Bronchial epithelial cell (primary cell): ENCODE measurements around the gene PHYHD1. TPM values are rescaled to one million over a fixed set of nuclear protein-coding genes. Genes with fewer than 3 reads are reported as not detected.

Experiments
- DNase-seq: peaks from one replicate; pipeline ENCODE4 v3.0.0-alpha.2; 2010; ENCODE audit warnings: low read depth
- FAIRE-seq: peaks from 2 replicates; lab custom pipeline; 2011; peaks lifted over from hg19 to GRCh38; lab: Jason Lieb, UNC
- H3K27me3 ChIP-seq: 2 replicates; pipeline ENCODE4 v1.5.1; 2011; ENCODE audit warnings: low read length; ENCODE audit not compliant: control insufficient read depth, insufficient read depth
- H3K36me3 ChIP-seq: 2 replicates; pipeline ENCODE4 v1.5.1; 2011; ENCODE audit warnings: low read length; ENCODE audit not compliant: control insufficient read depth, insufficient read depth
- H3K4me3 ChIP-seq: 2 replicates; pipeline ENCODE4 v1.5.1; 2011; ENCODE audit warnings: mild to moderate bottlenecking, low read depth, low read length, control low read depth
- total RNA-seq: library from RNA; depleted of rRNA; stranded (reverse); fragments of >200 nt; gene quantifications from 2 replicates; pipeline ENCODE4 v1.2.1, GENCODE V29; 2014
- TF ChIP-seq, protein P1 (sequence below): IDR thresholded peaks from 2 replicates; pipeline ENCODE4 v1.5.1; 2011; ENCODE audit warnings: mild to moderate bottlenecking, moderate library complexity, low read length, control low read depth, inconsistent platforms; ENCODE audit not compliant: insufficient read depth, severe bottlenecking

PHYHD1 gene
- total RNA-seq, 1 donor from 2014 or later, result 1.1 TPM

DNA sequence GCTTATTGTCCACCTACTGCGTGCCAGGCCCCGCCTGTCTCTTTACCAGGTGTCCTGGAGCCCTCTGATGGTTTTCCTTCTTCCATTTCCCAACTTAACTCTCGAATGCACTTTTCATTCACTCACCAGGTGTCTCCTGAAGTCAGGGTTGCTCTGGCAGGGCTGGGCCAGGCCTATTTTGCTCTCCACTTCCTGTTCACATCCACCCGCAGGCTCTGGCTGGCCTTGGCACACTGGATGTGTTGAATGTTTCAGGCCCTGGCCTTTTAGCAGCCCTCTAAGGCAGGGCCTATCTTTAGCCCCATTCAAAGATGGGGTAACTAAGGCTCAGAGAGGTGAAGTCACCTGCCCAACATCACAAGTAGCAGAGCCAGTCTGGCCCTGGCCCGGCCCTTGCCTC, 22.4 kb upstream of the PHYHD1 start:
- no peak for DNase-seq
- H3K4me3 ChIP-seq, result no peak overlapping the region
- H3K27me3 ChIP-seq, result no peaks in the 10 kb centered on the region
- TF ChIP-seq, protein P1, sequence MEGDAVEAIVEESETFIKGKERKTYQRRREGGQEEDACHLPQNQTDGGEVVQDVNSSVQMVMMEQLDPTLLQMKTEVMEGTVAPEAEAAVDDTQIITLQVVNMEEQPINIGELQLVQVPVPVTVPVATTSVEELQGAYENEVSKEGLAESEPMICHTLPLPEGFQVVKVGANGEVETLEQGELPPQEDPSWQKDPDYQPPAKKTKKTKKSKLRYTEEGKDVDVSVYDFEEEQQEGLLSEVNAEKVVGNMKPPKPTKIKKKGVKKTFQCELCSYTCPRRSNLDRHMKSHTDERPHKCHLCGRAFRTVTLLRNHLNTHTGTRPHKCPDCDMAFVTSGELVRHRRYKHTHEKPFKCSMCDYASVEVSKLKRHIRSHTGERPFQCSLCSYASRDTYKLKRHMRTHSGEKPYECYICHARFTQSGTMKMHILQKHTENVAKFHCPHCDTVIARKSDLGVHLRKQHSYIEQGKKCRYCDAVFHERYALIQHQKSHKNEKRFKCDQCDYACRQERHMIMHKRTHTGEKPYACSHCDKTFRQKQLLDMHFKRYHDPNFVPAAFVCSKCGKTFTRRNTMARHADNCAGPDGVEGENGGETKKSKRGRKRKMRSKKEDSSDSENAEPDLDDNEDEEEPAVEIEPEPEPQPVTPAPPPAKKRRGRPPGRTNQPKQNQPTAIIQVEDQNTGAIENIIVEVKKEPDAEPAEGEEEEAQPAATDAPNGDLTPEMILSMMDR, result no peak
- H3K36me3 ChIP-seq, result peaks cover 20% of the 10 kb centered on the region
- FAIRE-seq, result no peak

DNA sequence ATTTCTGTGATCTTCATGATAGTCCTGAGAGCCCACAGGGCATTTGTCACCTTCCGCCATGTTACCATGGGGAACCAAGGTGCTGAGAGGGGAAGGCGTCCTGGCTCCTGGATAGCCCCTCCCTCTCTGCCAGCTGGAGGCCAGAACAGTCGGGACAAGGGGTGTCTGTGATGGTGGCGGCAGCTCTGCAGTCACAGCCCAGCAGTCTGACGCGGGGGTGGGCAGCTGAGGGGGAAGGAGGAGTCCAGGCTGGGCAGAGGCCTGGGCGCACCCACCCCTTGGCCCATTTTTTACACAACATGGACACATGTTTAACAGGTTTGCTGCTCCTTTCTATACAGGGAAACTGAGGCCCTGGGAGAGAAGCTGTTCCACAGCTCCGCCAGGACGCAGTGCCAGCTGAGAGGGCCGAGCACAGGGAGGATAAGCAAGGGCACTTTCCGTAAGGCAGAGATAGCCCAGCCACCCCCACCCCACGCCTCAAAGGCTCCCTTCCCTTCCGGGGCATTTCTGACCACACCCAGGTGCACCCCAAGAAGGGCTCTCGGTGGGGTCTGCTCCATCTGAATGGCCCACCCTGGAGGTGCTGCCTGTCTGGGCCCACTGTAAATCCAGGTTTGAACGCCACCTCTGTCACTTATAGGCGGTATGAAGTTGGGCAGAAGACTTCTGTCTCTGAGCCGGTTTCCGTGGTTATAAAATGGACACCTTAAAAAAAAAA, 21.8 kb upstream of the PHYHD1 start:
- Histone ChIP-seq H3K27me3 (no peaks in the 10 kb centered on the region), H3K36me3 (peaks cover 18% of the 10 kb centered on the region), H3K4me3 (no peak overlapping the region)
- TF ChIP-seq, protein P1, result no peak
- no peak for DNase-seq
- FAIRE-seq, result no peak

- DNase-seq (peak; percentile 57), FAIRE-seq (peak; percentile 36)
- H3K4me3 ChIP-seq, result no peak overlapping the region
- H3K36me3 ChIP-seq, result peaks cover 18% of the 10 kb centered on the region
- TF ChIP-seq, protein P1, result no peak
- no peaks in the 10 kb centered on the region for H3K27me3 ChIP-seq
Observed at GRCh38 chr9:128899566-128900322, 21.0 kb upstream of the PHYHD1 start.

DNA sequence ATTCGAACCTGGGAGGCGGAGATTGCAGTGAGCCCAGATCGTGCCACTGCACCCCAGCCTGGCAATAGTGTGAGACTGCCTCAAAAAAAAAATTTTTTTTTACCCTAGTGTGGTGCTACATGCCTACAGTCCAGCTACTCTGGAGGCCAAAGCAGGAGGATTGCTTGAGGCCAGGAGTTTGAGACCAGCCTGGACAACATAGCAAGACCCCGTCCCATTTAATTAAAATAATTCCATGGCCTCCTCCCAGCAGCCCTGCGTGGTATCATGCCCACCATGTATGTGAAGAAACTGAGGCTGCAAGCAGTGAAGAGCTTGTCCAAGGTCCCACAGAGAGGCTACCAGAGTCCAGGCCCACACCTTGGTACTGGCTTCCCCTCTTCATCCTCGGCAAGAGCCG, 19.4 kb upstream of the PHYHD1 start:
- no peak for FAIRE-seq
- DNase-seq, result no peak
- no peak overlapping the region for H3K4me3 ChIP-seq
- H3K36me3 ChIP-seq, result peaks cover 16% of the 10 kb centered on the region
- no peaks in the 10 kb centered on the region for H3K27me3 ChIP-seq
- TF ChIP-seq, protein P1, result no peak

DNA sequence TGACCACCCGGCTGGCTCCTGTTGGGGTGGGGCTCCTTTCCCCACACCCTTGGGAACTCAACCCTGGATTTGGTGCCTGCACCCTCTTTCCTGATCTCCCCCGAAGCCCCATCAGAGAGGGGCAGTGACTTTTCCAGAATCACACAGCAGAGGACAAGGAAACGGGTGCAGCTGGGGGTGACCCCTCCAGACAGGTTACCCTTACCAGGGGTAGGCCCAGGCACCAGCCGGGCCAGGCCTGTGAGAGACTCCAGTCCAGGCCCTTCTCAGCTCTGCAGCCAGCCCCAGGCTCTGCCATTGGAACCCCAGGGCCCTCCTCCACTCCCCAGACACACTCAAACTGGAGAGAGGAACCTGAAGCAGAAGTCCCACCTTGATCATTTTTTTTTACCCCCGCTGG, 19.0 kb upstream of the PHYHD1 start:
- no peaks in the 10 kb centered on the region for H3K27me3 ChIP-seq
- DNase-seq (no peak), FAIRE-seq (no peak)
- TF ChIP-seq, protein P1, result no peak
- H3K36me3 ChIP-seq, result peaks cover 17% of the 10 kb centered on the region
- no peak overlapping the region for H3K4me3 ChIP-seq
